K562 (cell line): ENCODE data around the gene DLX2. TPM values are rescaled to one million over a fixed set of nuclear protein-coding genes. Genes with fewer than 3 reads are reported as not detected.

Experiments
- ATAC-seq: fragments of 200-7000 bp; cut with Tn5 transposase; 3 replicates; pipeline ENCODE4 v1.9.1; 2020; ENCODE audit warnings: moderate library complexity
- BruUV-seq: library from RNA; stranded (reverse); fragments of 400-500 nt; replicated peaks from 2 replicates; lab custom pipeline; 2021; lab: Mats Ljungman, UMichigan
- CTCF ChIA-PET: fragments of 300-600 bp; formaldehyde crosslinking; extraction: SDS; loops from one replicate; lab custom pipeline; 2021; ENCODE audit warnings: low intra/inter-chr PET ratio; lab: Yijun Ruan, JAX
- POLR2A ChIA-PET: fragments of 300-600, 350-650 bp; sonication (Branson Sonifier 250); formaldehyde crosslinking; extraction: SDS; loops from one replicate; lab custom pipeline; 2021; ENCODE audit warnings: antibody characterized with exemption, inconsistent platforms; lab: Yijun Ruan, JAX
- DNase-seq, 4 experiments: peaks; one replicate each; pipeline versions ENCODE4 v3.0.0 to v3.0.0-alpha.2; 2011 to 2018; ENCODE audit warnings: low spot score in 3 of 4, mixed read lengths in 3 of 4; ENCODE audit errors: extremely low read depth in 1 of 4
- FAIRE-seq: peaks from 2 replicates; lab custom pipeline; 2011; peaks lifted over from hg19 to GRCh38; lab: Jason Lieb, UNC
- H2AFZ ChIP-seq: 2 replicates; pipeline ENCODE4 v1.6.0; 2011; ENCODE audit warnings: low read depth, low read length, control low read depth, inconsistent platforms
- H3K27ac ChIP-seq: fragments of 200-600 bp; 3 replicates; pipeline ENCODE4 v1.8.0; 2011; ENCODE audit warnings: low read depth, mild to moderate bottlenecking, control low read depth, inconsistent platforms, low read length, moderate library complexity, mixed read lengths; ENCODE audit errors: extremely low read depth
- H3K27me3 ChIP-seq, 2 experiments: fragments of 300-600 bp in 1 of 2; 2 replicates in 1 of 2; 3 replicates in 1 of 2; pipeline versions ENCODE4 v1.6.0 to v1.8.0; 2011; ENCODE audit warnings: inconsistent platforms in 2 of 2, low read length in 2 of 2, mild to moderate bottlenecking in 1 of 2, mixed read lengths in 1 of 2, moderate library complexity in 1 of 2; ENCODE audit not compliant: control insufficient read depth in 2 of 2, insufficient read depth in 2 of 2
- H3K36me3 ChIP-seq: fragments of 300-600 bp; 3 replicates; pipeline ENCODE4 v1.8.0; 2011; ENCODE audit warnings: mild to moderate bottlenecking, low read length, inconsistent platforms; ENCODE audit not compliant: control insufficient read depth, insufficient read depth
- H3K4me1 ChIP-seq, 2 experiments: fragments of 200-600 bp in 1 of 2; replicated peaks in 1 of 2; 2 replicates in 1 of 2; 3 replicates in 1 of 2; pipeline versions ENCODE4 v1.5.1 to v1.8.0; 2011; ENCODE audit warnings: inconsistent platforms in 2 of 2, low read length in 2 of 2, mild to moderate bottlenecking in 1 of 2, mixed read lengths in 1 of 2, moderate library complexity in 1 of 2; ENCODE audit not compliant: control insufficient read depth in 2 of 2, insufficient read depth in 2 of 2
- H3K4me2 ChIP-seq: 2 replicates; pipeline ENCODE4 v1.6.1; 2011; ENCODE audit warnings: low read length, control low read depth, inconsistent platforms, mixed read lengths; ENCODE audit not compliant: insufficient read depth
- H3K4me3 ChIP-seq: fragments of 200-600 bp; sonication (generic), shearing (Covaris generic); 2 replicates; pipeline ENCODE4 v1.5.1; 2016; ENCODE audit warnings: control low read depth, inconsistent platforms
- H3K79me2 ChIP-seq: fragments of 200-600 bp; 3 replicates; pipeline ENCODE4 v1.8.0; 2011; ENCODE audit warnings: low read length, inconsistent platforms; ENCODE audit not compliant: control insufficient read depth, insufficient read depth
- H3K9ac ChIP-seq, 2 experiments: 2 replicates each; pipeline versions ENCODE4 v1.6.0 to v1.6.1; 2011; ENCODE audit warnings: low read depth in 2 of 2, low read length in 2 of 2, control low read depth in 1 of 2, inconsistent platforms in 1 of 2, mild to moderate bottlenecking in 1 of 2, mixed read lengths in 1 of 2; ENCODE audit not compliant: insufficient read depth in 1 of 2
- H3K9me1 ChIP-seq: one replicate; pipeline ENCODE4 v1.6.0; 2011; ENCODE audit warnings: inconsistent platforms, mild to moderate bottlenecking, low read length, moderate library complexity; ENCODE audit not compliant: control insufficient read depth, insufficient read depth
- H3K9me3 ChIP-seq: replicated peaks from 2 replicates; pipeline ENCODE4 v1.5.1; 2011; ENCODE audit warnings: low read depth, low read length, inconsistent platforms; ENCODE audit not compliant: control insufficient read depth, insufficient read depth
- H4K20me1 ChIP-seq: replicated peaks from 2 replicates; pipeline ENCODE4 v1.6.1; 2011; ENCODE audit warnings: low read length, inconsistent platforms, mixed read lengths; ENCODE audit not compliant: control insufficient read depth, insufficient read depth
- AFF4 ChIP-seq: sonication (generic); formaldehyde crosslinking; IDR thresholded peaks from 2 replicates; pipeline ENCODE4 v1.8.0; 2023; ENCODE audit warnings: mild to moderate bottlenecking, missing genetic modification reagents
- ELF2 ChIP-seq: fragments of 250-450 bp; sonication (Bioruptor Pico); IDR thresholded peaks from 2 replicates; pipeline ENCODE4 v1.5.0; 2021; ENCODE audit warnings: mild to moderate bottlenecking
- GTF3C2 ChIP-seq: IDR thresholded peaks from 3 replicates; pipeline ENCODE4 v1.6.1; 2011; ENCODE audit warnings: borderline replicate concordance, mild to moderate bottlenecking, moderate library complexity; ENCODE audit not compliant: insufficient read length; ENCODE audit errors: extremely low read depth
- MCM3 ChIP-seq: fragments of 450-650 bp; IDR thresholded peaks from 2 replicates; pipeline ENCODE4 v1.6.1; 2016
- PREB ChIP-seq: sonication (generic); formaldehyde crosslinking; IDR thresholded peaks from 2 replicates; pipeline ENCODE4 v1.8.1; 2023; ENCODE audit warnings: mild to moderate bottlenecking, missing genetic modification reagents
- RBBP5 ChIP-seq: fragments of 200-600 bp; sonication (generic); IDR thresholded peaks from 2 replicates; pipeline ENCODE4 v1.6.1; 2012; ENCODE audit warnings: borderline replicate concordance, mild to moderate bottlenecking, low read length, control low read depth, inconsistent platforms; ENCODE audit not compliant: insufficient read depth, poor library complexity, severe bottlenecking
- SREBF2 ChIP-seq: sonication (generic); formaldehyde crosslinking; IDR thresholded peaks from 2 replicates; pipeline ENCODE4 v1.4.0; 2020; ENCODE audit warnings: mild to moderate bottlenecking, missing genetic modification reagents
- XRCC4 ChIP-seq: IDR thresholded peaks from one replicate; pipeline ENCODE4 v1.6.1; 2011; ENCODE audit not compliant: insufficient read depth, insufficient read length; ENCODE audit errors: extremely low read depth
- ZNF175 ChIP-seq: fragments of 200-800 bp; sonication (Bioruptor generic); IDR thresholded peaks from 2 replicates; pipeline ENCODE4 v1.6.1; 2016; ENCODE audit warnings: low read depth, mild to moderate bottlenecking, missing genetic modification characterization, missing compliant biosample characterization
- ZNF239 ChIP-seq: fragments of 250-450 bp; sonication (Bioruptor Pico); IDR thresholded peaks from 2 replicates; pipeline ENCODE4 v1.4.0; 2020; ENCODE audit warnings: mild to moderate bottlenecking
- ZSCAN32 ChIP-seq: fragments of 450-650 bp; formaldehyde crosslinking; IDR thresholded peaks from 2 replicates; pipeline ENCODE4 v1.4.0; 2020; ENCODE audit warnings: mild to moderate bottlenecking, moderate library complexity
- WGBS: fragments of 100-300 bp; shearing (Covaris generic); methylation state at CpG from one replicate; pipeline ENCODE4 v1.1.6; 2016; ENCODE audit warnings: low coverage, mixed read lengths; ENCODE audit not compliant: insufficient coverage; ENCODE audit errors: missing lambda C conversion rate; 5-methylcytosine and 5-hydroxymethylcytosine counted together
- in situ Hi-C: fragments of 300-500 bp; cut with MboI; formaldehyde crosslinking; loops from 4 replicates; pipeline ENCODE4 v1.15.0; 2018; ENCODE audit warnings: inconsistent platforms, mixed read lengths
- intact Hi-C: fragments of 100-400 bp; cut with micrococcal nuclease; formaldehyde crosslinking; loops from 2 replicates; pipeline ENCODE4 v1.14.2; 2022
- polyA plus RNA-seq, 8 experiments: library from polyadenylated mRNA; depleted of rRNA in 4 of 8; stranded (reverse) in 5 of 8; unstranded in 3 of 8; fragments of >200 nt; fragmentation: Nextera tagmentation in 2 of 8; fragmentation: Illumina TruSeq in 1 of 8; extraction: Ambion mirVana in 2 of 8; extraction: Trizol in 1 of 8; gene quantifications; 2 replicates each; pipeline versions ENCODE4 v1.2.1 to v1.2.3, GENCODE V29; 2011 to 2014; ENCODE audit warnings: inconsistent platforms in 1 of 8, missing spikeins in 1 of 8
- total RNA-seq, 7 experiments: library from RNA; depleted of rRNA in 6 of 7; stranded (reverse); fragments of >200 nt in 6 of 7; fragmentation: Illumina TruSeq in 2 of 7; extraction: Trizol in 2 of 7; gene quantifications; 2 replicates each; pipeline versions ENCODE4 v1.2.1 to v1.2.3, GENCODE V29; 2011 to 2021; ENCODE audit warnings: low replicate concordance in 1 of 7

DLX2 gene
- total and polyA plus RNA-seq, 9 of the 15 experiments (the other 6 are each of a cell fraction or from before 2014, with no cell fraction given), result 0.14 to 4.3 (median 0.86) TPM

GRCh38 chr2:172099472-172100079 lies 3.1 kb downstream of the DLX2 start:
- peak overlapping the region; percentile 63 to 94 for H3K9ac ChIP-seq
- no peaks in the 10 kb centered on the region for H3K9me1 ChIP-seq
- ChIA-PET CTCF (no interaction called here), POLR2A (interaction anchor here (0.7 to 2.4 kb wide), 9 partner anchors 10 to 666 kb away, joined by 3 to 14 read pairs (median 3); partner anchors contain the start of genes DCAF17, DLX1 and METTL8)
- H3K9me3 ChIP-seq, result no peaks in the 10 kb centered on the region
- WGBS, result 69% methylated on average over 7 of the region's 13 CpGs
- intact Hi-C loops, result loop anchor here (10.0 kb wide), 1 partner anchor 175 kb away; the partner anchor contains the start of gene HAT1
- H3K27me3 ChIP-seq, result no peaks in the 10 kb centered on the region; a peak in 1 of 5 replicates
- H3K36me3 ChIP-seq, result no peaks in the 10 kb centered on the region
- H3K4me2 ChIP-seq, result peak overlapping the region; percentile 81
- in situ Hi-C loops, result loop anchor here (25.0 kb wide), 1 partner anchor 1137 kb away; no protein-coding TSS in a partner anchor
- no peaks in the 10 kb centered on the region for H3K79me2 ChIP-seq
- BruUV-seq, result no TSS peak
- H4K20me1 ChIP-seq, result no peaks in the 10 kb centered on the region
- peaks cover 23 to 69% of the 10 kb centered on the region in 2 experiments for H3K4me1 ChIP-seq
- ATAC-seq, result no peak
- FAIRE-seq, result no peak
- peak overlapping the region; percentile 72; the same call in 2 of the 3 replicates for H3K27ac ChIP-seq
- peak overlapping the region; percentile 98 for H2AFZ ChIP-seq
- peak overlapping the region; percentile 33; the same call in 1 of the 2 replicates for H3K4me3 ChIP-seq
- no peak for DNase-seq
- no peak for TF ChIP-seq ZSCAN32 (CRISPR knock-in tag)
- no peak for TF ChIP-seq PREB (CRISPR knock-in tag)
- TF ChIP-seq ZNF239, result no peak
- TF ChIP-seq ZNF175 (CRISPR knock-in tag), result 0 out of 2 replicates have a peak, but pooled peaks have one; percentile 13
- TF ChIP-seq AFF4 (CRISPR knock-in tag), result no peak
- no peak for TF ChIP-seq MCM3
- TF ChIP-seq RBBP5, result no peak
- no peak for TF ChIP-seq GTF3C2
- TF ChIP-seq ELF2 (CRISPR knock-in tag), result no peak
- no peak for TF ChIP-seq SREBF2 (CRISPR knock-in tag)
- TF ChIP-seq XRCC4, result no peak
